GM19324 (cell line): ENCODE data around the gene HES6.
"Not testable (repeated sequence)": the region's sequence is repeated elsewhere in the genome, so short reads cannot be mapped to it uniquely, and the experiment has no call there.

Source experiments
- ATAC-seq: cut with Tn5 transposase; IDR thresholded peaks from one replicate; pipeline ENCODE4 v1.9.1; 2021; ENCODE audit warnings: mild to moderate bottlenecking, moderate library complexity; ENCODE audit not compliant: unreplicated experiment, low FRiP score

HES6 gene

GRCh38 chr2:238274152-238274865 is 34.5 kb upstream of the HES6 start:
- ATAC-seq = no peak

- not testable (repeated sequence) for ATAC-seq
Measured at GRCh38 chr2:238273433-238273832, 33.6 kb upstream of the HES6 start.

DNA sequence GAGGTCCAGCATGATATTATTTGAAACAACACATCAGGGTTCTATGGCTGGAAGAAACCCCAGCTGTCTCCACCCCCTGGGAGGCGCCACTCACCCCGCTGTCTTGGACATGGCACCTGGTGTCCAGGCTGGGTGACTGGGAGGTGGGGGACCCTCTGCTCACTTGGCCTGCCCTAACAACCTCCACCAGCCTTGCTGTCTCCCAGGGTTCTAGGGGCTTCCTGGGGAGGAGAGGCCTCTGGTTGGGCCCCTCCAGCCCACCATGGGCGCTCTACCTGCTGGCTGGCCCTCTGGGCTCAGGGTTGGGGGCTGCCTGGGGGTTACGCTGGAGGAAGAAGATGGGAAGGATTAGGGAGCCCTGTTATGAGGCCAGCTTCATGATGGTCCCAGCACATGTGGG is 32.3 kb upstream of the HES6 start:
- no peak for ATAC-seq

DNA sequence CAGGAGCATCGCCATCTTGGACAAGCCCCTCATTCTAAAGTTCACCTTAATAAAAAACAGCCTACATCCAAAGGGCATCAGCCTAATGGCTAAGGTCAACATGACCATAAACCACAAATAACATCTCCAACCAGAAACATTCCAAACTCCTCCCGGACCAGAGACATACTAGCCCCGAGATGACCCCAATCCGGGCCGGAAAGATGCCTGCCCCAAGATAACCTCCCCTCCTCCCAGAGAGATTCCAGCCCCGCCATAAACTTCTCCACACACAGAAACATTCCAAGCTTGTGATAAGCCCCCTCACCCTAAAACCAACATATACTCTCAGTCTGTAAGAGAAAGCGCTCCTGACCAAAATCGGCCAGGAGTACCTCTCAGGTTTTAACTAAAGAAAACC is 31.8 kb upstream of the HES6 start:
- not testable (repeated sequence) for ATAC-seq

DNA sequence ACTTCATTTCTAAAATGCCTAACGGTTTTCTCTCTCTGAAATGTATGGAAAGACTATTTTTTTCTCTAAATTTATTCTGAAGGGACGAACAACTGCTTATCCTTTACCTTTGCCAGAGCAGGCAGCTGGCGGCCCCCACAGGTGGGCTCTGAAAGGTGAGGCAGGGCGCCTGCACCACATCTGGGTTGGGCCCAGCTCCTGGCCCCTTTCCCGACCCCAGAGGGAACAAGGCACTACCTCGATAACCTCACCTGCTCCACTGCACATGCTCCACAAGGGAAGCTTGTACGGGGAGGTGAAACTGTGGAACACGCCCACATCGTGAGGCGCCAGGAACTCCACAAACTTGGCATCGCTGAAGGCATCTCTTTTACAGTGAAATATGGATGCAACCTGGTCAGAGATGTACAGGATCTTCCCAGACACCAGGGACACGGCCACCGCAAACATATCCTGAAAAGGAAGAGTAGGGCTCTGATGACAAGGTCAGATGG is 31.3 kb upstream of the HES6 start:
- ATAC-seq = no peak

DNA sequence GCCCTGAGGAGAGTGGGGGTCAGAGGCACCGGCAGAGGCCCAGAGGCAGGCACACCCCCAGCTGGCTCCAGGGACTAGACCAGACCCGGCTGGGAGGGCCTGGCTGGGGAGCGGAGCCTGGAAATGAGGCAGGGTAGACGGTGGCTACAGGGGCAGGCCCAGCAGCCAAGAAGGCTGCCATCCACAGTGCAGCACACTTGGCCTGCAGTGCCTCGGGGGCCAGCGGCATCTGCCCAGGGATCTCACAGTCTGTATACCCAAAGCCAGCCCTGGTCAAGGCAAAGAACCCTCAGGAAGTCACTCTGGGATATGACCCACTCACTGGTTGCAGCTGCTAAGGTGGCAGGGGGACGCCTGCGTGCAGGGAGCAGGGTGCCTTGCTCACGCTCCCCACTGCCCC is 30.8 kb upstream of the HES6 start:
- ATAC-seq = no peak

DNA sequence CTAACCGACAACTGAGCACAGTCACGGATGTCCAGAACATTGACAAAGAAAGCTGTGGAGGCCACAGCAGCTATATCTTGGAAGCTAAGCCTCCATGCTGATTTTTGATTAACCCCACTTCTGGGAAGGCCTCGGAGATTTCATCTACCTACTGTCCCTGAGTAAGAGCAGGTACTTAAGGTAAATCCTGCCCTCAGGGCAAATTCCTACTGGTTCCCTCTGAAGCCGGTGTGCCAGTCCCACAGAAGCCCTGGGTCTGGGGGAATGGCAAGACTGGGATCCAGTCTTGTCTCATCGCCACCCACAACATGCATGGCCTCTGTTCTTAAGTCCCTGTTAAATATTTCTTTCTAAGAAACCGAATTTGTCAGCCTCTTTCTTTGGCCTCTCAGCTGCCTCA is 29.9 kb upstream of the HES6 start:
- no peak for ATAC-seq

- ATAC-seq = no peak
Measured at GRCh38 chr2:238267884-238268680, 28.2 kb upstream of the HES6 start.

- no peak for ATAC-seq
Measured at GRCh38 chr2:238267341-238267710, 27.5 kb upstream of the HES6 start.

DNA sequence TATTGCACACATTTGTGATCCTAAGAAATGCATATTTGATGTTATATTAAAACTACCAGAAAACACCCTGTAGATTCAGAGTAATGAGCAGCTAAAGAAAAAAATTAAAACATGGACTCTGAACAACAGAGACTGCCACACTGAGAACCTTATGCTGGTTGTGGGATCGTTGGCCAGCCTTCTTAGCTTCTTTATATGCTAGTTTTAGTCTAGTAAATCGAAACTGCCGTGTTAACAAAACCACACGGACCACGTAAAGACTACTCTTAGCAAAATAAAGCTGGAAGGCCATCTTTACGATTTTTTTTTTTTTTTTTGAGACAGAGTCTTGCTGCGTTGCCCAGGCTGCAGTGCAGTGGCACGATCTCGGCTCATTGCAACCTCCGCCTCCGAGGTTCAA is 25.8 kb upstream of the HES6 start:
- ATAC-seq = no peak

DNA sequence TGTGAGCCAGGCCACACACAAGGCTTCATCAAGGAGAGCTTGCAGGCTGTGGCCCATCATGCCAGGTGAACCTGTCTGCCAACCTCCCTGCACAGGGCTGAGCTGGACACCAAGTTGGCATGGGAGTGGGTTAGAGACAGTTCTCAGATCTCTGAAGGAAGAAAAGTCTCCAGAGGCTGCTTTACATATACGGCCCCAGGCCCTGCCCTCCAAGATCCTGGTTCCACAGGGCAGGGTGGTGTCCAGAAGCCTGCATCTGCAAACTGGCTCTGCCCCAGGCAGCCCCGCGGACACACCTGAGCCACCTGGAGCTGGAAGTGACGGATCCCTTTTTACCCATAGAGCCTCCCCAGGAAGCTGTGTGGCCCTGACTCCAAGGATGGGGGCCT is 24.2 kb upstream of the HES6 start:
- no peak for ATAC-seq

GRCh38 chr2:238263204-238264071 is 23.6 kb upstream of the HES6 start:
- no peak for ATAC-seq

GRCh38 chr2:238262496-238263122 is 22.8 kb upstream of the HES6 start:
- no peak for ATAC-seq

DNA sequence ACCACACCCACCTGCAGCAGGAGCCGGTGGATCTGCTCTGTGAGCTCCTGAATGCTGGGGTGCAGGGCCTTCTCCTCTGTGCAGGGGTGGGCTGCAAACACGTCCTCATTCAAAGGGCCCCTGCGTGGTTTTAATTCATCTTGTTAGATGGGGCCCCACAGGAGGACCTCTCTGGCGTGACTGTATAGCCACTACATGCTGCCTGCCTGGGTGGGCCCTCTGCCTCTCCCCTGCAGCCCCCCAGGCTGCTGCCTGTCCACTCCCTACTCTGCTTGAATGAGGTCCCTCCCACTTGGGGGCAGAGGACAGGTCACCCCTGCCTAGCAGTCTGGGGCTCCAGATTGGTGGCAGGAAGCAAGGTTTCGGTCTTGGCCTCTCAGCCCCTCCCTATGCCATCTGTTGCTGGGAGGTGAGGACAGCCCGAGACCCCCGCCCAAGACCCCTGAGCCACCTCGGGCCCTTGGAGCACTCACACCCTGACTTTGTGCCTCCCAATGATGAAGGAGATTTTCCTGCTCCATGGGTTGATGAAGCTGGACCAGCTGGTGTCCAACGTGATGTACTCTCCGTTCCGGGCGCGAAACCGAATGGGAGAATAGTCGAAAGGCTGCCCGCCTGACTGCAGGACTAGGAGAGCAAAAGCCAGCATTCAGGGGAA is 22.0 kb upstream of the HES6 start:
- no peak for ATAC-seq

DNA sequence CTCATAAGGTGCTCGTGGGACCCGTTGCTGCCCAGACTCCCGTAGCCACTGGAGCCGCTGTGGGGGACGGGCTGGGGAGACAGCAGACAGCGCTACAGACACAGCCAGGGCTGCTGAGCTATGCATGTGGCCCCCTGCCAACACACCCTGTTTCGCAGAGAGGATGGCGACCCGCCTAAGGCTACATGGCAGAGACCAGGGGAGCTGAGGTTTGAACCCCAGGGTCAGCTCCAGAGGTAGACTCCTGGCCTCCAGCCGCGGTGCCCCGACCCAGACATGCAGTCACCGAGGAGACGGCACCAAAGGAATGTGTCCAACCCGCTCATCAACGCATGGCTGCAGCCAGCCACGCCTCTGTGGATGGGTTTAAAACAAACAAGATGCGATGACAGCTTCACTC is 21.0 kb upstream of the HES6 start:
- no peak for ATAC-seq

DNA sequence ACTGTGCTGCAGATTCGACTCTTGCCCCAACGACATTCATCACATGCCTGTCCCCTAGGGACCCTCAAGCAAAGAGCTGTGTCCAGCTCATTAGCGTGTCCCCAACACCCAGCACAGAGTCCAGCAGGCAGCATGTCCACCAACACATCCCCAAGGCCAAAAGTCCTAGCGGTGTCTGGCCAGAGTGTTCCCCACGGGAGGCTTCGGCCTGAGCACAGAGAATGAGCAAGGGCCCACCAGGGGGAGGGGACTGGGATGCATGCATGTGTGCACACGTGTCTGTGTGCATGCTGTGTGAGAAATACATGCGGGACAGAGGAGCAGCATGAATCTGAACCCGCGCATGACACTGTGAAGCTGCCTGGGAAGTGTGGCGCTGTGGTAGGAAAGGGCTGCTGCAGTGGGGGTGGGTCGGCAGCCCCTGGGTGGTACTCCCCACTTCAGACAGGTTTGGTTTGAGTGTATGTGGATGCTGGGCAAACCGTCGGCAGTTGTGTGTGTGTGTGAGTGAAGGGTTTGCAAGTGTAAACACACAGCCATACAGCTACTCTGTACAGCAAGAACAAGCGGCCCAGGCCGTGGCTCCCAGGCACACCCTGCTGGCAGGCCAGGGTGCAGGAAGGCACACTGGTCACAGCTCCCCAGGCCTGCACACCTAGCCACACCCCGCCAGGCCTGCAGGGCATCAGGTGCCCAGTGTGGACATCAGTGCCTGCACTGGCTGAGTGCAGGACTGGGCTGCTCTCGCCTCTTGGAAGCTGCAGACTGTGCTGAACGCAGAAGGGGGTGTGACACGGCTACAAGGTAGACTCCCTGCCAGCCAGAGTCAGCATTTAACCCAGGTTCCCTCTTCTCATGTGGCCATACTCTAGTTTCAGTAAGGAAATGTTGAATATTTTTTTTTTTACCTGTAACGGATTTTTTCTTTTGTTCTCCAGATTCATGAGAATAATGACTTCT is 19.5 kb upstream of the HES6 start:
- no peak for ATAC-seq

DNA sequence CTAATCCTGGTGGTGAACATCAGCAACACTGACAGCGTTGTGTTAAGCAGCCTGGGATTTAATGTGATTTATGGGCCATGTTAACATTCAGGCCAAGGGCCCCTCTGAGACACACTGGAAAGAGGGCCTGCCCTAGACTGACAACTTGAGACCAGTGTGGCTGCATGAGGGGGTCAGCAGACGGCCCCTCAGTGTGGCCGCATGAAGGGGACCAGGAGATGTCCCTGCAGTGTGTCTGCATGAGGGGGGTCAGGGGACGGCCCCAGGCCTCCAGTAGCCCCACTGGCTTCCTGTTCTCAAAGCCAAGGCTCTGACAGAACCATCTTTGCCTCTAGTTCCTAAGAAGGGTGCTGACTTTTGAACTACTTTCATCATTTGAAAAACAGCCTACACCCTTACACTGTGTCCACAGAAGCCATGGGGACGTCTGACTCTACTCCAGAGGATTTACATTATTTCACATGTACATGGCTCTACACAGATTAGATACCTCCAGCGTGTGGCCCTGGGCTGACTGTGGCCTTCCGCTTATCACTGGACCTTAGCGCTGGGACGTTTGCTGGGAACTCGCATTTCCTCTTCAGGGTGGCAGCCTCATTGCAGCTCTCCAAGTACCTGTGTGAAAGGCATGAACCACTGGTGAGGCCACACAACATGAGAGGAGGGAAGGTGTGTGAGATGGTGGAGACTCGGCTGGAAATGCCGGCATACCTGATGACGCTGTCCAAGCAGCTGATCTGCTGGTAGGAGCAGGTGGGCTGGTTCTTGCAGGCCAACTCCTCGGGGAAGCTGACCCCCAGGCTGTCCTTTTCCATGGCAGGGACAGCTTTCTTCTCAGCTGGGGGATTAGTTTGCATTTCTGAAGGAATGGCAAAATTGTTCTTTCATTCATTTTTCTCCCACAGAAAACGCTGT is 18.2 kb upstream of the HES6 start:
- ATAC-seq = no peak

DNA sequence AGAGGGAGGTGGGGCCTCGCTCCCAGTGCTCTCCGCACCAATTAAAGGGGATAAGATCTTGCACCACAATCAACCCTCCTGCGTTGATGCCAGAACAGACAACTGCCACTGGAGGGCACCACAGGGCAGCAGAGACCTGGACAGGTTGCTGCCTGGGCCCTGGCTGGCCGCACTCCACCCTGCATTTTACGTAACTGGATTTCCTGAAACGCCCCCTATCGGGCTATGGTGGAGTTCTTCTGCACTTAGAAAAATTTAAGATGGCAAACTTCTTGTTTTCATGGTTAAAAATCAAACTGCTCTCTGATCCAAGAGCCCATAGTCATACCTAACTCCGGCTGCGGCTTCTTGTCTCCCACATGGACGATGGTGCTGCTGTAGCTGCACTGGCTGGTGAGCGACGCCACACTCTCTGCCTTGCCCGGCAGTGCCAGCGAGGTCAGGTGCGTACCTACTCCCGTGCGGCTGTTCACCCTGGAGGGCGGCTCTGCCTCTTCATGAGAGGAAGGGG is 16.8 kb upstream of the HES6 start:
- ATAC-seq = no peak
